Measurements from ENCODE around the gene ARHGAP22.

The ARHGAP22 gene

DNA sequence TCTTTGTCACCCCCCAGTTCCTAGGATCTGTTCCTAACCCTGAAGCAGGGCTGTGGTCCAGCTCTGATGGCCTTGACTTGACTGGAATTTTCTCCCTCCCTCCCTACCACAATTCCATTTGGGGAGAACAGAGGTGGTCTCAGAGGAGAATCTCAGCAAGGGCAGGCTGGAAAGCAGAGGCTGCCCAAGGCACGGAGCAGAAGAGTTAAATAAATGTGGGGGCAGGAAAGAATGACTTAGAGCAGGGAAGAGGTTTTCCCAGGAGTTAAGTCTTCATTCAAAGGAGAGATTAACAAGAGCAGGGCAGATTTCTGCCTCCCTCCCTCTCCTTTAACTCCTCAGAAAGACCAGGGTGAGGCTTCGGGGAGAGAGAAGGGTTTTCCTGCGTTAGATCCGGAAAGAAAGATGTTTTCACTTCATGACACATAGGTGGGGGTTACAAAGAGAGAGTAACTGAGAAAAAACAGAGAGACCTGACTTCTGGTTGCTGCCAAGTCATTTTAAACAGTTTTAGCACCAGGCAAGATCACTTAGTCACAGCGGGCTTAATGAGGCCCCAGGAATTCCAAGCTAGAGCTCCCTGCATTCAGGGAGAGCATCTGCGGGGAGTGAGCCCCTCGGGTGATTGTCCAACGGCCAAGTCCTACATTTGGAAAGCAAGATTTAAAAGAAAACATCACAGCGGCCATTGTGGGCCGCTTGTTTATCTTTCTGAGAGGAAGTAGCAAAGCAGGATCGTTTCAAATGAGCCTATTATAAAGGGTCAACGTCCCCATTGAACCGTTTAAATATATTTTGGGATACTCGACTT lies 78.7 kb downstream of the ARHGAP22 start:
- no peak for DNase-seq

DNA sequence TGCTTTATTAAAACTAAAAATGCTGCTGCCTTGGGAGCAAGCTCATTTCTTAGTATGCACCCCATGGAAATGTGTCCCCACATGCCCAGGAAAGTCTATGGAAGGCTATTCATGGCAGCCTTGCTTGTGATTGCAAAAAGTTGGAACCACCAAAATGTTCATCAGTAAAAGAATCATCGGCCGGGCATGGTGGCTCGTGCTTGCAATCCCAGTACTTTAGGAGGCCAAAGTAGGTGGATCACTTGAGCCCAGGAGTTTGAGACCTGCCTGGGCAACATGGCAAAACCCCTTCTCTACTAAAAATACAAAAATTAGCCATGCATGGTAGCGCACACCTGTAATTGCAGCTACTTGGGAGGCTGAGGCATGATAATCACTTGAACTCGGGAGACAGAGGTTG lies 79.8 kb downstream of the ARHGAP22 start:
- DNase-seq: no peak

DNA sequence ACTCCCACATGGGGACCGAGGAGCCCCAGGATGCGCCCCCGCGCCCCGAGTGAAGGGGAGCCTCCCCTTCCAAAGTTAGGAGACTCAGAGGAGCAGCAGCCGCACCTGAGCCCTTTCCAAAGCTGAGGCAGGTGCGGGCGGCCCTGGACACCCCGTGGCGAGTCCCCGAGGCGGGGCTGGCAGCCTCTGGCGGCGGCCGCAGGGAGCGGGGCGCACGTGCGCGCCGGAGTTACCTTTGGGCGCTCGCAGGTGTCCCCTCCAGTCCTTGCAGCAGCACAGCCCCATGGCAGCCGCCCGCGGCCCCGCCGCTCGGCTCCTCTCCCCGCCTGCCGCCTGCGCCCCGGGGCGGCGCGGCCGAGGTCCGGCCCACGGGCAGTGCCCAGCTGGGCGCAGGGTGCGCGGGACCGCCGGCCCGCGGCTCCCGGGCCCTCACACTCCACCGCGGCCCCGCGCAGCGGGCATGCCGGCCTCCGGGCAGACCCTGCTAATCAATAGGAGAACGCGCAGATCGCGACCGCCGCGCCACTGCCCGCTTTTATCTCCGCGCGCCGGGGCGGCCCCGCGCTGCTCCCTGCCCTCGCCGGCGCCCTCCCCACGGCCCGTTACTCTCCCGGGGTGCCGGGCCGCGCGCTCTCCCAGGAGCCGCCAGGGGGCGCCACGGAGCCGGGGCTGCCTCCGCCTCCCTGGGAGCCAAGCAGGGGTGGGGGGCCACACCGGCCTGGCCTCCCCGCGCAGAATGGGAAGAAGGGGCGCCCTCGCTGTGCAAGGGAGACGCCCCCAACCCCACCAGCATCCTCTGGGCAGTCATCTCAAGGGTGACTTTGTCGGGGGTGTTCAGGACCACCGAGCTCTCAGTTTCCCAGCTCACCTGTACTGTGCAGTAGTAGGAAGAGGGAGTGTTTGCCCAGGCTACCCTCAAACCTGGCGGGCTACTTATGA lies 80.8 kb downstream of the ARHGAP22 start:
- no peak for DNase-seq

DNA sequence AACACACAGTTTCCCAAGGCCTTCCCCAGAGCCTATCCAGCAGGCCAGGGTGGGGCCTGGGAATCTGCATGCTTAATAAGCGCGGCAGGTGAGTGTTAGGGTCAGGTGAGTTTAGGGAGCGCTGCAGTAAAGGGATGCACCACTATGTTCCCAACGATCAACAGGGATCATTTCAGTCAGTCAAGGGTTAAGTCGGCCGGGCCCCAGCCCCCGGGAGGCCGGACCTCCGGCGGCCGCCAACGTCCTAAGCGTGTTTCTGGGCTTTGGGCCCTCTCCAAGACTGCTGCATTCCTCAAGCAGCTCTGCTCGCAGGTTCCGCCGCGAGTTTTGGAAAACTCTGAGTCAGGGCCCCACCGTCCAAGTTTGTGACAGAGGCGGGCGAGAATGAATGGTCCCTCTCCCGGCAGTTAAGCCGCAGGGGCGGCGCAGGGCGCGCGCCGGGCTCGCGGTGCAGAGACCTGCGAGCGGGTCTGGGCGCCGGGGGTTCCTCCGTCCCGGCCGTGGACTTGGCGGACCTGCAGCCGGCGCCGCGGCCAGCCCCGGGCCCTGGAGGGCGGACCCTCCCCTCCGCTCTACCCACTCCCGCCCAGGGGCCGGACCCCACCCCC lies 81.6 kb downstream of the ARHGAP22 start:
- no peak for DNase-seq

DNA sequence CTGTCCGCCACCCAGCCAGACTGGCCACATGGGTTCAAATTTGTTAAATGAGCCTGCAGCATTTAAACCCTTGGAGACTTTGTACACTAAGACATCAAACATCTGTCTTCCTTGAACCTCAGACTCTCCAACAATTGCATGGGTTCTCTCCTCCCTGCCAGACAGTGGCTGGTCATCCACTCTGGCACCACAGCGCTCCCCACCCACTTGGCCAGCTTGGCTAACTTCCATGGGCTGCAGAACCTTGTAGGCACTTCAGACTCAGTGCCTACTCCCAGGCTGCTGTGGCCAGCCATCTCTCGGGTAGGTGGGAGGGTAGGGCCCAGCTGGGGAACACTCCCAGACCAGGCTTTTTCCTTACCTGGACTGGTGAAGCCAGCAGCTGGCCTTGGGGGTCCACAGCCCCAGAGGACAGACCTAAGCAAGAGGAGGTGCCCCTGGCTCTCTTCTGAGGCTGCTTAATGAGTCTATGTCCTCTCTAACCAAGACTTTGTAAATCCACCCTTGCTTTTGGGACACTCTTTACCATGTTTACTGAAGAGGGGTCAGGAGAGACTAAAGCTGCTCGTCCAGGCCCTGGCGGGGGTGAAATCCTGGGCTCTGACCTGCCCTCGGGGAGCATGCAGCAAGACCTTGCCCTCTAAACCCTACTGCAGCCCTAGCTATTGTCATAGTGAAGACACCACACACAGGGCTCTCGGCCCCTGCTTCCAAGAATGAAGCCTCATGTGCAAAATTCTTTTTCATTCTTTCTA lies 82.7 kb downstream of the ARHGAP22 start:
- DNase-seq: no peak

GRCh38 chr10:48520594-48520993 lies 84.3 kb downstream of the ARHGAP22 start:
- DNase-seq: no peak

- no peak for DNase-seq
These were observed 84.7 kb downstream of the ARHGAP22 start for GRCh38 chr10:48520184-48520506.

DNA sequence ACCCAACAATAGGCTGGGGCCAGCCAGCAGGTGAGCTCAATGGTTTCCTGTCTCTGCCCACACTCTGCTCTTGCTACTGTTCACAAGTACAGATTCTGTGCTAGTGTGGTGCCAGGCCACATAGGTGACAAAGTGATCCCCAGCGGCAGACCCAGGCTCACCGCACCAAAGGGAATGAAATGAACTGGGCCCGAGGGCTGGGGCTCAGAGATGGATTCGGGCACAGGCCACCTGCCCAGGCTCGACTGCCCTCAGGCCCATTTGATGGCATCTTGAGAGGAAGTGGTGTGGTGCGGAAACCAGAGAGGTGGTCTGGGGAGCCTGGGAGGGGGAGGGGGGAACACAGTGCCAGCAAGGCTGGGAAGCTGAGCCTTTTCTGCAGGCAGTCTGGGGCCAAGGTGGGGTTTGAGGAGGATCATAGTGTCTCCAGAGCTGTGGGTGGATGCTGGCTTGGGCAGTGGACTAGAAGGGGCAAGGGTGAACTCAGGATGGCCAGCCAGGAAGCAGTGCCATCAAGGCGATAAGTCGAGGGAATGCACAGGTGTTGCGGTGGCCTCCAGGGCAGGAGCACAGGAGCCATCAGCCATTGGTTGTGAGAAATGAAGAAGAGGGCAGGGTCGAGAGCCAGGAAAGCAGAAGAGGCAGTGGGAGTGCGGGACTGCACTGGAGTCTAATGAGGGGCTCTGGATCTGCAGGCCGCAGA lies 85.2 kb downstream of the ARHGAP22 start:
- DNase-seq: no peak

DNA sequence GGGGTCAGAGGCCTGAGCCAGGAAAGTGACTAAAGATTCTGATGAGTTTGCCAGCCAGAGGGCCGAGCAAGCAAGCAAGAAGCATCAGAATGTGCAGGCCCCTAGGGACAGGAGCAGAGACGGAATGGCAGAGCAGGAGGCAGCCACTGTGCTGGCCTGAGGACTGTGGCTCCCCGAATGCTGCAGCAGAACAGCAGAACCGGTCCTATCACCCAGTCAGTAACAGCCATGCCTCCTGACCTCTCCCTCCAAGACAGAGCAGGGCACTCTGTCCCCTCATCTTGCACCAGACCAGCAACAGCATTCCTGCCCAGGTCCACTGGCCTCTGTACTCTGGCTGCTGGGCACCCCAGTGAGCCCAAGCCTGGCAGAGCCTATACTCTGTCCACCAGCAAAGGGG lies 85.9 kb downstream of the ARHGAP22 start:
- no peak for DNase-seq

GRCh38 chr10:48517911-48518811 lies 86.7 kb downstream of the ARHGAP22 start:
- DNase-seq: no peak

GRCh38 chr10:48517482-48517881 lies 87.4 kb downstream of the ARHGAP22 start:
- no peak for DNase-seq

GRCh38 chr10:48516911-48517310 lies 88.0 kb downstream of the ARHGAP22 start:
- DNase-seq: no peak

DNA sequence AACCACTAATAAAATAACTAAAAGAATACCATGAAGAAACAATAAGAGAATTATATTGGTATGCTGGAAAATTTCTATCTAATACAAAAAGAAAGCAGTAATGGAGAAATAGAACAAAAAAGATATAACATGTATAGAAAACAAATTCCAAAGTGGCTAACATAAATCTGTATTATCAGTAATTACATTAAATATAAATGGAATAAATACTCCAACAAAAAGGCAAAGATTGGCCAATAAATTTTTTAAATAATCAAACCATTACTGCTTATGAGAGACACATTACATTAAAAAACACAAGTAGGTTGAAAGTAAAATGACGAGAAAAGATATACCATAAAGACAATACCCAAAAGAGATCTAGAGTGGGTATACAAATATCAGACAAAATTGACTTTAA lies 90.0 kb downstream of the ARHGAP22 start:
- DNase-seq: no peak

GRCh38 chr10:48514255-48514654 lies 90.6 kb downstream of the ARHGAP22 start:
- DNase-seq: no peak

DNA sequence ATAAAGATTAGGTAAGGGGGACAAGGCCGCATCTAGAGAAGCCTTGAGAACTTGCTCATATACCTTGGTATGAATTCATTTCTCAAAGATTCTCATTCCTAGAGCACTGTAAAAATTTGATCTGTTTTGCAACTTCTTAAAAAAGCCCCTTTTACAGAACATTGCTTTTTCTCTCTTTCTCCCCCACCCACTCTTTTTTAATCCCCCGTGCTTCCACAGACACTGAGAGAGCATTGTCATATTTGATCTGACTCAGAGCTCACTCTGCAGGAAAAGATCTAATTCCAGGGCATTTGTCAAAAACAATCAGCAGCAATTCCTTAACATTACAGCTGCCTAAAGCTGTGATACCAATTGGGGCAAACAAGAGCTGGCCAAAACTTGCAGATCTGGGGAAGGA lies 92.0 kb downstream of the ARHGAP22 start:
- DNase-seq: no peak

DNA sequence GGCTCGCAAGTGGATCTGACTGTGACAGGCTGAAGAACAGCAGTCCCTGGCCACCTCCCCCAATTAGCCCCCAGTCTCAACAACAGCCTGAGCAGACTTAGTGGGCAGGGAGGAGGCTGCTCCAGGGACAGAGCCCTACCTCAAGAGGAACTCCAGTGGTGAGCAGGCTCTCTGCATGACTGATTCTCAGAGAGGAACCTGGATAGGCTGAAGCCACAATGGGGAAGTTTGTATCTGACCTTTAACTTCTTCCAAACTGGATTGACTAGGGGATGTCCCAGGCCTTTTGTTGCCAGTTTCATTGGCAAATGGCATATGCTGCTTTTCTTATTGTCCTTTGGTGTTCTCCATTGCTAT lies 93.0 kb downstream of the ARHGAP22 start:
- no peak for DNase-seq

DNA sequence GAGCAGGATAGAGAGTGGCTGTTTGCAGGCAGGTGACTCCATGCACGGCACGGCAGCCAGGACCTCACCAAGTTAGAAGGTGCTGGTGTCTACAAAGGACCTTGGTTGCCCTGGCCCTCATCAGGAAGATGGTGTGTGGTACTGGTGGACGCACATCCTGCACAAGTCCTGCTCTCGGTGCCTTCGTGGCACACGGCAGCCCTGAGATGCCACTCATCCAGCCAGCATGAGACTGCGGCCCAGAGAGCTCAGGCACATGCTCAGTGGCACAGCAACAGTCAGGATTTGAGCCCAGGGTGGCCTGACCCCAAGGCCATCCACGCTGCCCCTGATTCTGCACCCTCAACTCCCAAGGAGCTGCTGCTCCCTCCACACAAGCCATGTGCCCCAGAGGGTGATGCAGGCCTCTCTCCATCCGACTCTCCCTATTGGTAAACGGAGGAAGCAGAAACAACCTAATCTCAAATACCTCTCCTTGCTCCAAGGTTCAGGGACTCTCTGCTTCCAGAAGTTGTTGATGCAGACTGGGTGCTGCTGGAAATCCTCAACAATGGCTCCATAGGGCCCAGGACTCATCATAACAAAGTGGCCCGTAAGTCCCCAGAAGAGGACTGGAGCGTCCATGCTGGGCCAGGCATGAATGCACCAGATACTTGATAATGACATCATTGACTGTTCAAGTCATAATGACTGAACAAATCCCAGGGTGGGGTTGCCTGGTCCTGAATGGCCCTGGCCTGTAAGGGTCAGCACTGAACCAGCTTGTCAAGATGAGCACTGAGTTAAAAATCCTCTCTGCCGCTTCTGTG lies 93.6 kb downstream of the ARHGAP22 start:
- DNase-seq: no peak

DNA sequence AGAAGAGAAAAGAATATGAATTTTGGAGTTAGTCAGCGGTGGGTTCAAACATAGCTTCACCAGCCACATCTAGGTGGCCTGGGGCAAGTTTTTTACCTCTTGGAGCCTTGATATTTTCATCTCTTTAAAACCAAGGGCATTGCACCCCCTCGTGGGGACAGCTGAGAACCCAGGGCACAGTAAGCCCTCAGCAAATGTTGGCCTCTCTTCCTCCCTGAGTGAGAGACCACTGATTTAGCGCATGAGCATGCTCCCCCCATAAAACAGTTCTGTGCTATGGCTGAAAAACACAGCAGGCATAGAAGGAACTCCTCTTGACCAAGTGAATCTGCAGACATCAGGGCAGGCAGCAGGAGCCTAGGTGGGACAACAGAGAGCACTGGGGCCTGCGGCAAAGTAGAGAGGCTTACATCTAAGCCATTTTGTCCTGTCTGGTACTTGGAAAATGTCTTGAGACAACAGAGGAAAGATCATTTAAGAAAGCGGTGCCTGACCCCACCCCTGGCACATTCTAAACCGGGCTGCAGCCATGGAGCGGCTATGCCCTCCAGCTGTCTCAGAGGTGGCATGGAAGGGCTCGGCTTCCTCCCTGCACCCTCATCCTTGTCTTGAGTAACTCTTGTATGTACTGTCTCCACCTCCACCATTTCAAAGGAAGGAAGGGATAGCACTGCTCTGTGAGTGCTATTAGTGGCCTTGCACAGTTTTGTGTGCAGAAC lies 94.7 kb downstream of the ARHGAP22 start:
- DNase-seq: no peak
